Epithelial cell of proximal tubule (primary cell): ENCODE data around the gene ZNF410. TPM values are rescaled to one million over a fixed set of nuclear protein-coding genes. Genes with fewer than 3 reads are reported as not detected.
"Not testable (repeated sequence)": the region's sequence is repeated elsewhere in the genome, so short reads cannot be mapped to it uniquely, and the experiment has no call there.

ENCODE experiments used
- DNase-seq: peaks from one replicate; pipeline ENCODE4 v3.0.0-alpha.2; 2011; ENCODE audit warnings: low read depth
- H3K4me3 ChIP-seq: 2 replicates; pipeline ENCODE4 v1.5.1; 2011; ENCODE audit warnings: low read depth, mild to moderate bottlenecking, low read length
- CTCF ChIP-seq: conservative IDR thresholded peaks from 2 replicates; pipeline ENCODE4 v1.5.1; 2012; ENCODE audit warnings: low read depth, mild to moderate bottlenecking, low read length
- total RNA-seq: library from RNA; depleted of rRNA; stranded (reverse); fragments of >200 nt; gene quantifications from 2 replicates; pipeline ENCODE4 v1.2.3, GENCODE V29; 2015

The ZNF410 gene
- total RNA-seq, 1 donor from 2014 or later, result 43.8 TPM

- H3K4me3 ChIP-seq, result peak within 1 kb of the TSS; percentile 69
- peak; percentile 9 for TF ChIP-seq CTCF
- peak; percentile 94 for DNase-seq
Measured at GRCh38 chr14:73851567-73852382, 34.9 kb upstream of the ZNF410 start, which contains the start of gene PTGR2. PTGR2 (plus strand) TSS chr14:73851831; CDS start chr14:73858863, 7,032 bp downstream.

DNA sequence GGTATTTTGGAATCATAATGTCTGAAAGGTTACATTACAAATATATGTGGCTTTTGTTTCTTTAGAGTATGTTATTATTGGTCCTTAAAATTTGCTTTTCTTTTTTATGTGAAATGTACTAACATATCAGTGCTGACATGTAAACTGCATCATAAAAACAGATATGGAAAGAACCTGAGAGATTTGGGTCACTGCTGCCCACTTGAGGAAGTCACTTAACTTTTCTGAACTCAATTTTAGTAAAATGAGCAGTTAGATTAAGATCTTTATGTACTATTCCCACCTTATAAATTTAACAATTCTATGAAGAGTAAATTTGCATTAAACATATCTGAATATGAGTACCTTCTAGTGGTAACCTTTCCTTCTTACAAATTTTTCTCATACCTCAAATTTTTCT is 27.5 kb upstream of the ZNF410 start:
- H3K4me3 ChIP-seq, result no peak overlapping the region
- no peak for DNase-seq
- TF ChIP-seq CTCF, result no peak

DNA sequence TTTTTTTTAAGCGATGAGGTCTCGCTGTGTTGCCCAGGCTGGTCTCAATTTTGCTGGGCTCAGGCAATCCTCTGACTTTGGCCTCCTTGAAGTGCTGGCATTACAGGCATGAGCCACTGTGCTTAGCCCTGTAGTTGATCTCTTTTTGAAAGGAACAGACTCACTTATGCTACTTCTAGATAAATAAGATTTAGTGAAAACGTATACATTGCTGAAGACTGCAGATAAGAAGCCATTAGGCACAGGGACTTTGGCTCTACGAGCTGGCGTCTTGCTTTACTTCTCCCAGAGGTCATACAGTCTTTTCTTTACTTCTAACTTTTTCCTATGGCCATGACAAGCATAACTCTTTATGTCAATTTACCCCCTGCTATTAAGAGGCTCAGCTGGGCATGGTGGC is 25.6 kb upstream of the ZNF410 start:
- no peak for TF ChIP-seq CTCF
- no peak for DNase-seq
- H3K4me3 ChIP-seq, result no peak overlapping the region

GRCh38 chr14:73862480-73862879 is 24.2 kb upstream of the ZNF410 start:
- TF ChIP-seq CTCF, result no peak
- no peak overlapping the region for H3K4me3 ChIP-seq
- DNase-seq, result no peak

DNA sequence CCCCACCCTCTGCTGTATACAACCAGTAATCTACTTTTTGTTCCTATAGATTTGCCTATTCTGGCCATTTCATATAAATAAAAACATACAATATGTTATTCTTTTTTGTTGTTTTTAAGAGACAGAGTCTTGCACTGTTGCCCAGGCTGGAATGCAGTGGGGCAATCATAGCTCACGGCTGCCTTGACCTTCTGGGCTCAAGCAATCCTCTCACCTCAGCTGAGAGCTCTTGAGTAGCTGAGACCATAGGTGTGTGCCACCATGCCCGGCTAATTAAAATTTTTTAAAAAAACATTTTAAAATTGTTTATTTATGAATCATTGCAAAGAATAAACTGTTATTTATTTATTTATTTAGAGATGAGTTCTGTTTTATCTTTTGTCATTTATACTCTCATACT is 23.4 kb upstream of the ZNF410 start:
- TF ChIP-seq CTCF, result no peak
- no peak for DNase-seq
- H3K4me3 ChIP-seq, result no peak overlapping the region

DNA sequence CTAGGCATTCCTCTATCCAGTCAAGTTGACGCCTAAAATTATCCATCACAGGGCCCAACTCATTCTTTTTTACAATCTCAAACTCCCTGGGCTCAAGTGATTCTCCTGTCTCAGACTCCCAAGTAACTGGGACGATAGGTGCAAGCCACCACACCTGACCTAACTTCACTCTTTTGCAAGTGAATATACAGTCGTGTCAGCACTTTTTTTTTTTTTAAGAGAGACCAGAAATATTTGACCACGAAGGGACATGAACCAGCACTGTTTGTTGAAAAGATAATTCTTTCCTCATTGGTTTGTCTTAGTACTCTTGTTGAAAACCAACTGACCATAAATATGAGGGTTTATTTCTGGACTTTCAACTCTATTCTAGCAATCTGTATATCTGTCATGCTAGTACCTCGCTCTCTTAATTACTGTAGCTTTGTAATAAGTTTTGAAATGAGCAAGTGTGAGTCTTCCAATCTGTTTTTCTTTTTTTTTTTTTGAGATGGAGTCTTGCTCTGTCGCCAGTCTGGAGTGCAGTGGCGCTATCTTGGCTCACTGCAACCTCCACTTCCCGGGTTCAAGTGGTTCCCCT is 21.0 kb upstream of the ZNF410 start:
- no peak for TF ChIP-seq CTCF
- no peak for DNase-seq
- no peak overlapping the region for H3K4me3 ChIP-seq

GRCh38 chr14:73869754-73870153 is 16.9 kb upstream of the ZNF410 start:
- DNase-seq, H3K4me3 ChIP-seq: not testable (repeated sequence)
